ENCODE measurements around the gene CD82.

- no peak for TF ChIP-seq EZH2 (IDR thresholded peaks at IDR 0.05; ENCODE audit: insufficient read depth, poor library complexity, severe bottlenecking)
- TF ChIP-seq EZH2phosphoT487 (IDR thresholded peaks at IDR 0.05; ENCODE audit: insufficient read depth, low read depth), result no peak
Observed at GRCh38 chr11:44540667-44541066, 24.8 kb upstream of the CD82 start.

Measured in GM23248 (cell line).